Measurements from ENCODE around the gene KANSL3.
A peak's percentile ranks its signal among the peaks of the same experiment; 100 is the strongest.

KANSL3 gene

DNA sequence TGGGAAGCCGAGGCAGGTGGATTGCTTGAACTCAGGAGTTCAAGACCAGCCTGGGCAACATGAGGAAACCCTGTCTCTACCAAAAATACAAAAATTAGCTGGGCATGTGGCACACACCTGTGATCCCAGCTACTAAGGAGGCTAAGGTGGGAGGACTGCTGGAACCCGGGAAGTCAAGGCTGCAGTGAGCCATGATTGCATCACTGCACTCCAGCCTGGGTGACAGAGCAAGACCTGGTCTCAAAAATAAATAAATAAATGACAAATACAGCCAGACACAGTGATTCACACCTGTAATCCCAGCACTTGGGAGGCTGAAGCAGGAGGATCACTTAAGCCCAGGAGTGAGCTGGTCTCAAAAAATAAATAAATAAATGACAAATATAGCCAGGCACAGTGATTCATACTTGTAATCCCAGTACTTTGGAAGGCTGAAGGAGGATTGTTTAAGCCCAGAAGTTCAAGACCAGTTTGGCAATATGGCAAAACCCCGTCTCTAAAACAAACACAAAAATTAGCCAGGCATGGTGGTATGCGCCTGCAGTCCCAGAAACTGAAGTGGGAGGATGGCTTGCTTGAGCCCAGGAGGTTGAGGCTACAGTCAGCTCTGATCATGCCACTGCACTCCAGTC, 6.2 kb downstream of the KANSL3 start:
- H3K4me3 Mint-ChIP-seq = no peak overlapping the region
- H3K4me1 Mint-ChIP-seq = peaks cover 20% of the 10 kb centered on the region
- peaks cover 65% of the 10 kb centered on the region for H3K36me3 Mint-ChIP-seq (ENCODE audit: low read depth)
- TF ChIP-seq, protein P1, sequence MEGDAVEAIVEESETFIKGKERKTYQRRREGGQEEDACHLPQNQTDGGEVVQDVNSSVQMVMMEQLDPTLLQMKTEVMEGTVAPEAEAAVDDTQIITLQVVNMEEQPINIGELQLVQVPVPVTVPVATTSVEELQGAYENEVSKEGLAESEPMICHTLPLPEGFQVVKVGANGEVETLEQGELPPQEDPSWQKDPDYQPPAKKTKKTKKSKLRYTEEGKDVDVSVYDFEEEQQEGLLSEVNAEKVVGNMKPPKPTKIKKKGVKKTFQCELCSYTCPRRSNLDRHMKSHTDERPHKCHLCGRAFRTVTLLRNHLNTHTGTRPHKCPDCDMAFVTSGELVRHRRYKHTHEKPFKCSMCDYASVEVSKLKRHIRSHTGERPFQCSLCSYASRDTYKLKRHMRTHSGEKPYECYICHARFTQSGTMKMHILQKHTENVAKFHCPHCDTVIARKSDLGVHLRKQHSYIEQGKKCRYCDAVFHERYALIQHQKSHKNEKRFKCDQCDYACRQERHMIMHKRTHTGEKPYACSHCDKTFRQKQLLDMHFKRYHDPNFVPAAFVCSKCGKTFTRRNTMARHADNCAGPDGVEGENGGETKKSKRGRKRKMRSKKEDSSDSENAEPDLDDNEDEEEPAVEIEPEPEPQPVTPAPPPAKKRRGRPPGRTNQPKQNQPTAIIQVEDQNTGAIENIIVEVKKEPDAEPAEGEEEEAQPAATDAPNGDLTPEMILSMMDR (IDR thresholded peaks at IDR 0.05; ENCODE audit: unreplicated experiment in 3 of 3) = no peak
- no peak overlapping the region for H3K27ac Mint-ChIP-seq
- no peaks in the 10 kb centered on the region for H3K9me3 Mint-ChIP-seq
- no peaks in the 10 kb centered on the region for H3K27me3 Mint-ChIP-seq (ENCODE audit: low read depth)

DNA sequence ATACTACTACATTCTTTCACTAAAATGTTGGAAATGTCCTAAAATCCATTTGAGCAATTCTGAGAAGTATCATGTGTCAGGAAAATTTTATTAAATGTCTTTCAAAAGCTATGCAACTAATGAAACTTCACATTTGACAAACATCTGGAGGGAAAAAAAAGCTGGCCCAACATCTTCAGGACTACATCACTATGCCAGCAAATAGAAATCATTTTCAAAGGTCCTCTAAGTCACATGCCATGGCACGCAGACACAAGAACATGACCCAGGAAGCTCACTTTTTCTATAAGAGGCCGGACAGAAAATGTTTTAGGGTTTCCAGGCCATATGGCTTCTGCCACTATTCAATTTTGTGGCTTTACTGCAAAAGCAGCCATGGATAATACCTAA, 11.6 kb downstream of the KANSL3 start:
- peaks cover 67% of the 10 kb centered on the region for H3K36me3 Mint-ChIP-seq (ENCODE audit: low read depth)
- TF ChIP-seq, protein P1 (IDR thresholded peaks at IDR 0.05; ENCODE audit: unreplicated experiment in 3 of 3) = no peak
- H3K4me3 Mint-ChIP-seq = no peak overlapping the region
- no peaks in the 10 kb centered on the region for H3K27me3 Mint-ChIP-seq (ENCODE audit: low read depth)
- no peaks in the 10 kb centered on the region for H3K9me3 Mint-ChIP-seq
- peak overlapping the region in 2 of 3 experiments; percentile 9 to 78 for H3K27ac Mint-ChIP-seq
- peaks cover 17% of the 10 kb centered on the region for H3K4me1 Mint-ChIP-seq

DNA sequence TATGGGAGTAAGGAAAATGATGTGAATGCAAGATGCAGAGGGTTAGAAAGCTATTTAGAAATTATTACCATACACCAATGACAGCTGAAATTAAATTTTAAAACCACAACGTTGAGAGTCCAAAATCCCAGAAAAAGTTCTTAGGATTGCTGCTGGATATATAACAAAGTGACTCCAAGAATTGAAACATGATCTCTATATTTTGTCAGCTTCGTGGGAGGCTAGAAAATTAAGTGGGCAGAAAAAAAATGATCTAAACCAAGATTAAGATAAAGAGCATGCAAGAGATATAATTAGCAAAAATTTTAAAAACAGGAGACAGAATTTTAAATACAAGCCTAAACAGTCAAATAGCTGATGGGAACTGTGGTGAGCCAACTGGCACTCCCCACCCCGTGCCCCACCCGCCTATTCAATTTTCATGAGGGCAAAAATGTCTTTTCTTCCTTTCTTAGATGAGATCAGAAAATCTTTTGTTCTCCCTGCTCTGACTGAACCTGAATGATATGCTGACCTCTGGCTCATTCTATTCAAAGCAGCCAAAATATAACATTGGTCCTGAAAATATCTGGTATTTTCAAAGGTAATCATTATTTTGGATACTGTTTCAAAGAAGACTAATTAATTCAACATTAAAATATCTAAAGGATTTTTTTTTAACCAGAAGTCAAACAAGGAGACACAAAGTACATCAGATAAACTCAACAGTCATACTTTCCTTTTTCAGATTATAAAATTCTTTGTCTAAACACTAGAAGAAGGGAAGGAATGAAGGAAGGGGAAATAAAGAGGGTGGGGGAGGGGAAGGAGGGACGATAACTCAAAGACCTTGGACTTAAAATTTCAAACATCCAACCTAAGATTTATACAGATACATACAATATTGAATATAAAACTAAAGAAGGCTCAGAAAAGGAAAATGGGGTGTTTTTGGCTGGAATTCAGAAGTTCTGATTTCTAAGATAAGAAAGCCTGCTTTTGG, 12.2 kb downstream of the KANSL3 start:
- TF ChIP-seq, protein P1 (IDR thresholded peaks at IDR 0.05; ENCODE audit: unreplicated experiment in 3 of 3) = no peak
- Mint-ChIP-seq H3K4me1 (peaks cover 17% of the 10 kb centered on the region), H3K36me3 (ENCODE audit: low read depth) (peaks cover 63% of the 10 kb centered on the region), H3K9me3 (no peaks in the 10 kb centered on the region), H3K27me3 (ENCODE audit: low read depth) (no peaks in the 10 kb centered on the region), H3K27ac (peak overlapping the region; percentile 20 to 79 (median 78)), H3K4me3 (no peak overlapping the region)

DNA sequence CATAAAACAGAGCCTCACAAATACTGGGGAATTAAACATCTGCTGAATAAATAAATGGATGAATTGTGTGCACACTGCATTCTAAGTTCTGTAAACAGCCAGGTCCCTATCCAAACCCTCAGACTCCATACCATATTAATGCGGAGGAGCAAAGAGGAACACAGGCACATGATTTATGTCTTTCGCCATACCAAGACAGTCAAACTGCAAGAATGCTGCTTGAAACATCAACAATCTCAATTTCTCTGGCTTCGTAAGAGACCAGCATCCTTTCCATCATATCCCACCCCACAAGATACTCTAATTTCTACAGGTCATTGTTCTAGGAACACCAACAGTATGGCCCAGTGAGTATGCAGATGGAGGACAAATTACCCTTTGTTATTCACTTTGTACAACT, 15.0 kb downstream of the KANSL3 start:
- no peaks in the 10 kb centered on the region for H3K9me3 Mint-ChIP-seq
- peaks cover 65% of the 10 kb centered on the region for H3K36me3 Mint-ChIP-seq (ENCODE audit: low read depth)
- H3K27ac Mint-ChIP-seq = peak overlapping the region in 1 of 3 experiments; percentile 12
- no peaks in the 10 kb centered on the region for H3K27me3 Mint-ChIP-seq (ENCODE audit: low read depth)
- TF ChIP-seq, protein P1 (IDR thresholded peaks at IDR 0.05; ENCODE audit: unreplicated experiment in 3 of 3) = no peak
- peaks cover 17% of the 10 kb centered on the region for H3K4me1 Mint-ChIP-seq
- H3K4me3 Mint-ChIP-seq = no peak overlapping the region

DNA sequence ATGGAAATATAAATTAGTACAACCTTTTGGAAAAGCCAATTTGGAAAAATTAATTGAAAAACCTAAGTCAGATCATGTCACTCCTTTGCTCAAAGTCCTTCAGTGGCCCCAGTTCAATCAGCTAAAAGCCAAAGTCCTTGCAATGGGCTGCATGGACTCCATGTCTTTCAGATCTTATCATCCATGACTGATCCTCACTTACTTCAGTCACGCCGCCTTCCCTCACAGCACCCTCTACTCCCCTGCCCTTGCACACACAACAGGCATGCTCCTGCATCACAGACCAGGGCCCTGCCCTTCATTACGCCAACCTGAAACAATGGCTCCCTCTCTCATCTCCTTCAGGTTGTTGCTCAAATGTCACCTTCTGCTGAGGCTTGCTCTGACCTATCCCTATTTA, 15.6 kb downstream of the KANSL3 start:
- Mint-ChIP-seq H3K4me1 (peaks cover 17% of the 10 kb centered on the region), H3K36me3 (ENCODE audit: low read depth) (peaks cover 59% of the 10 kb centered on the region), H3K27ac (peak overlapping the region in 2 of 3 experiments; percentile 8 to 12), H3K4me3 (no peak overlapping the region), H3K27me3 (ENCODE audit: low read depth) (no peaks in the 10 kb centered on the region), H3K9me3 (no peaks in the 10 kb centered on the region)
- TF ChIP-seq, protein P1 (IDR thresholded peaks at IDR 0.05; ENCODE audit: unreplicated experiment in 3 of 3) = no peak

Data from nephron (organoid).